ENCODE data around the gene WDFY3.

Gene WDFY3

GRCh38 chr4:84786478-84786877 lies 180.0 kb downstream of the WDFY3 start:
- H3K27ac ChIP-seq (ENCODE audit: insufficient read depth, low read length, poor library complexity, severe bottlenecking), result no peak overlapping the region
- H3K4me1 ChIP-seq (ENCODE audit: control insufficient read depth, insufficient read depth, low read length, poor library complexity, severe bottlenecking), result no peaks in the 10 kb centered on the region
- no peaks in the 10 kb centered on the region for H3K36me3 ChIP-seq (ENCODE audit: control insufficient read depth, insufficient read depth, low read length)
- no peaks in the 10 kb centered on the region for H3K9me3 ChIP-seq (ENCODE audit: control insufficient read depth, low read length)
- no peak for DNase-seq
- no peak overlapping the region for H3K4me3 ChIP-seq (ENCODE audit: insufficient read depth, low read depth, low read length, poor library complexity, severe bottlenecking)
- no peaks in the 10 kb centered on the region for H3K27me3 ChIP-seq (replicated peaks; ENCODE audit: control insufficient read depth, insufficient read depth, low read length, poor library complexity, severe bottlenecking)

GRCh38 chr4:84782517-84782916 lies 184.0 kb downstream of the WDFY3 start:
- Histone ChIP-seq H3K4me1 (ENCODE audit: control insufficient read depth, insufficient read depth, low read length, poor library complexity, severe bottlenecking) (no peaks in the 10 kb centered on the region), H3K27ac (ENCODE audit: insufficient read depth, low read length, poor library complexity, severe bottlenecking) (no peak overlapping the region), H3K36me3 (ENCODE audit: control insufficient read depth, insufficient read depth, low read length) (no peaks in the 10 kb centered on the region), H3K27me3 (replicated peaks; ENCODE audit: control insufficient read depth, insufficient read depth, low read length, poor library complexity, severe bottlenecking) (no peaks in the 10 kb centered on the region), H3K4me3 (ENCODE audit: insufficient read depth, low read depth, low read length, poor library complexity, severe bottlenecking) (no peak overlapping the region), H3K9me3 (ENCODE audit: control insufficient read depth, low read length) (no peaks in the 10 kb centered on the region)
- DNase-seq, result no peak

GRCh38 chr4:84780719-84781118 lies 185.8 kb downstream of the WDFY3 start:
- no peak for DNase-seq
- Histone ChIP-seq H3K4me1 (ENCODE audit: control insufficient read depth, insufficient read depth, low read length, poor library complexity, severe bottlenecking) (no peaks in the 10 kb centered on the region), H3K27ac (ENCODE audit: insufficient read depth, low read length, poor library complexity, severe bottlenecking) (no peak overlapping the region), H3K36me3 (ENCODE audit: control insufficient read depth, insufficient read depth, low read length) (no peaks in the 10 kb centered on the region), H3K27me3 (replicated peaks; ENCODE audit: control insufficient read depth, insufficient read depth, low read length, poor library complexity, severe bottlenecking) (no peaks in the 10 kb centered on the region), H3K9me3 (ENCODE audit: control insufficient read depth, low read length) (no peaks in the 10 kb centered on the region), H3K4me3 (ENCODE audit: insufficient read depth, low read depth, low read length, poor library complexity, severe bottlenecking) (no peak overlapping the region)

GRCh38 chr4:84778041-84778440 lies 188.4 kb downstream of the WDFY3 start:
- no peak for DNase-seq
- H3K4me3 ChIP-seq (ENCODE audit: insufficient read depth, low read depth, low read length, poor library complexity, severe bottlenecking), result no peak overlapping the region
- no peak overlapping the region for H3K27ac ChIP-seq (ENCODE audit: insufficient read depth, low read length, poor library complexity, severe bottlenecking)
- no peaks in the 10 kb centered on the region for H3K4me1 ChIP-seq (ENCODE audit: control insufficient read depth, insufficient read depth, low read length, poor library complexity, severe bottlenecking)
- no peaks in the 10 kb centered on the region for H3K27me3 ChIP-seq (replicated peaks; ENCODE audit: control insufficient read depth, insufficient read depth, low read length, poor library complexity, severe bottlenecking)
- H3K36me3 ChIP-seq (ENCODE audit: control insufficient read depth, insufficient read depth, low read length), result no peaks in the 10 kb centered on the region
- no peaks in the 10 kb centered on the region for H3K9me3 ChIP-seq (ENCODE audit: control insufficient read depth, low read length)

DNA sequence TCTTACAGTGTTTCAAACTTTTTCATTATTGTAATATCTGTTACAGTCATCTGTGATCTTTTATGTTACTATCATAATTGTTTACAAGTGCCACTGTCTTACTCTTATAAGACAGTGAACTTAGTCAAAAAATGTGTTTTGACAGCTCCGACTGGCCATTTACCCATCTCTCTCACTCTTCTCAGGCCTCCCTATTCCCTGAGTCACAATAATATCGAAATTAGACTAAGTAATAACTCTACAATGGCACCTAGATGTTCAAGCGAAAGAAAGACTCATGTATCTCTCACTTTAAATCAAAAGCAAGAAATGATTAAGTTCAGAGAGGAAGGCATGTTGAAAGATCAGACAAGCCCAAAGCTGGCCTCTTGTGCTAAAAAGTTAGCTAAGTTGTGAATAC lies 199.3 kb downstream of the WDFY3 start:
- no peak for DNase-seq
- Histone ChIP-seq H3K27me3 (replicated peaks; ENCODE audit: control insufficient read depth, insufficient read depth, low read length, poor library complexity, severe bottlenecking) (no peaks in the 10 kb centered on the region), H3K36me3 (ENCODE audit: control insufficient read depth, insufficient read depth, low read length) (no peaks in the 10 kb centered on the region), H3K27ac (ENCODE audit: insufficient read depth, low read length, poor library complexity, severe bottlenecking) (no peak overlapping the region), H3K4me1 (ENCODE audit: control insufficient read depth, insufficient read depth, low read length, poor library complexity, severe bottlenecking) (no peaks in the 10 kb centered on the region), H3K9me3 (ENCODE audit: control insufficient read depth, low read length) (no peaks in the 10 kb centered on the region), H3K4me3 (ENCODE audit: insufficient read depth, low read depth, low read length, poor library complexity, severe bottlenecking) (no peak overlapping the region)

DNA sequence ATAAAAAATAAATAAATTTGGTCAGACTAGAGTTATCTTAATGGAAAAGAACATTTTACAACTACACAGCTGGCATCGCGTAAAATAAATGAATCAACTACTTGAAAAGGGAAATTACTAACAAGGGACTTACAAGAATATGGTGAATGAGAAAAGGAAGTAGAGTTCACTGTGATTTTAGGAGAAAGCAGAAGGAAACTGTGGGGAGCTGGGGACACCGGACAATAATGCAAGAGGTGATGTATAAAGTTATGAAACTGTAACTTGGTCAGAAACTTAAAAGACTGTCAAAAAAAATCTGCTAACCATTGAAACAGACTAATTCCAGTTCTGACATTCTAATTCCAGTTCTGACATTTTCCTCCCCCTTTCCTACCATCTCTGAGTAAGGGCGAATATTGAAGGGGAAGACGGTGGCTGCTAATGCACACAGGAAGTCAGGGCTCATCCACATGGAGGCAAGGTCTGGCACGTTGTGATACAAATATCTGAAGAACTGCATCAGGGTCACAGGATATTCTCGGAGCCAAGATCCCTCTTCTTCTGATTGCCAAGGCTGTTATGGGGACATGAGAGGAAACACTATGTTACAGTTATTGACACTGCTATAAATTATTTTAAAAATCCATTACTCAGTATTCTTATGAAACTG lies 213.0 kb downstream of the WDFY3 start:
- Histone ChIP-seq H3K27ac (ENCODE audit: insufficient read depth, low read length, poor library complexity, severe bottlenecking) (no peak overlapping the region), H3K4me3 (ENCODE audit: insufficient read depth, low read depth, low read length, poor library complexity, severe bottlenecking) (no peak overlapping the region), H3K9me3 (ENCODE audit: control insufficient read depth, low read length) (no peaks in the 10 kb centered on the region), H3K36me3 (ENCODE audit: control insufficient read depth, insufficient read depth, low read length) (no peaks in the 10 kb centered on the region), H3K27me3 (replicated peaks; ENCODE audit: control insufficient read depth, insufficient read depth, low read length, poor library complexity, severe bottlenecking) (no peaks in the 10 kb centered on the region), H3K4me1 (ENCODE audit: control insufficient read depth, insufficient read depth, low read length, poor library complexity, severe bottlenecking) (no peaks in the 10 kb centered on the region)
- no peak for DNase-seq

DNA sequence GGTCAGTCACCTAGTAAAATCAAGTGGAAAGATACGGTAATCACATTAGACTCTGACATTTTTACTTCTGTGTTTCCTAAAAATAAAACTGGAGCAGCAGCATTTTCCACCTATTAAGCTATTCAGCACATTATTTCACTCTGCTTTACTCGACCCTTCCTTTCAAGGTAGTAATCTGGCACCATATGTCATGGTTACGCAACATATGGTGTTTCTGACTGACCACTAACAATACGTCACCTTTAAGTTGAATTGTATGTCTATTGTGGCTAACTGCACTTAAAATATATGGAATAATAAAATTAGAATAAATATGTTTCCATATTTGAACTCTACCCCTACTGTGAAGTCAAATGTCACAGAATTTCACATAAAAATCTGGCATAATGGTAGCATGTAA lies 214.8 kb downstream of the WDFY3 start:
- Histone ChIP-seq H3K9me3 (ENCODE audit: control insufficient read depth, low read length) (no peaks in the 10 kb centered on the region), H3K27ac (ENCODE audit: insufficient read depth, low read length, poor library complexity, severe bottlenecking) (no peak overlapping the region), H3K36me3 (ENCODE audit: control insufficient read depth, insufficient read depth, low read length) (no peaks in the 10 kb centered on the region), H3K4me3 (ENCODE audit: insufficient read depth, low read depth, low read length, poor library complexity, severe bottlenecking) (no peak overlapping the region), H3K27me3 (replicated peaks; ENCODE audit: control insufficient read depth, insufficient read depth, low read length, poor library complexity, severe bottlenecking) (no peaks in the 10 kb centered on the region), H3K4me1 (ENCODE audit: control insufficient read depth, insufficient read depth, low read length, poor library complexity, severe bottlenecking) (no peaks in the 10 kb centered on the region)
- DNase-seq, result no peak

- Histone ChIP-seq H3K36me3 (ENCODE audit: control insufficient read depth, insufficient read depth, low read length) (no peaks in the 10 kb centered on the region), H3K4me3 (ENCODE audit: insufficient read depth, low read depth, low read length, poor library complexity, severe bottlenecking) (no peak overlapping the region), H3K9me3 (ENCODE audit: control insufficient read depth, low read length) (no peaks in the 10 kb centered on the region), H3K27me3 (replicated peaks; ENCODE audit: control insufficient read depth, insufficient read depth, low read length, poor library complexity, severe bottlenecking) (no peaks in the 10 kb centered on the region), H3K4me1 (ENCODE audit: control insufficient read depth, insufficient read depth, low read length, poor library complexity, severe bottlenecking) (no peaks in the 10 kb centered on the region), H3K27ac (ENCODE audit: insufficient read depth, low read length, poor library complexity, severe bottlenecking) (no peak overlapping the region)
- DNase-seq, result no peak
Observed at GRCh38 chr4:84750960-84751283, 215.6 kb downstream of the WDFY3 start.

GRCh38 chr4:84750260-84750959 lies 216.1 kb downstream of the WDFY3 start:
- H3K4me1 ChIP-seq (ENCODE audit: control insufficient read depth, insufficient read depth, low read length, poor library complexity, severe bottlenecking), result no peaks in the 10 kb centered on the region
- H3K4me3 ChIP-seq (ENCODE audit: insufficient read depth, low read depth, low read length, poor library complexity, severe bottlenecking), result no peak overlapping the region
- no peaks in the 10 kb centered on the region for H3K27me3 ChIP-seq (replicated peaks; ENCODE audit: control insufficient read depth, insufficient read depth, low read length, poor library complexity, severe bottlenecking)
- no peak overlapping the region for H3K27ac ChIP-seq (ENCODE audit: insufficient read depth, low read length, poor library complexity, severe bottlenecking)
- H3K9me3 ChIP-seq (ENCODE audit: control insufficient read depth, low read length), result no peaks in the 10 kb centered on the region
- no peak for DNase-seq
- H3K36me3 ChIP-seq (ENCODE audit: control insufficient read depth, insufficient read depth, low read length), result no peaks in the 10 kb centered on the region

GRCh38 chr4:84740057-84740456 lies 226.4 kb downstream of the WDFY3 start:
- no peak for DNase-seq
- no peaks in the 10 kb centered on the region for H3K36me3 ChIP-seq (ENCODE audit: control insufficient read depth, insufficient read depth, low read length)
- no peak overlapping the region for H3K27ac ChIP-seq (ENCODE audit: insufficient read depth, low read length, poor library complexity, severe bottlenecking)
- no peaks in the 10 kb centered on the region for H3K4me1 ChIP-seq (ENCODE audit: control insufficient read depth, insufficient read depth, low read length, poor library complexity, severe bottlenecking)
- H3K9me3 ChIP-seq (ENCODE audit: control insufficient read depth, low read length), result no peaks in the 10 kb centered on the region
- H3K27me3 ChIP-seq (replicated peaks; ENCODE audit: control insufficient read depth, insufficient read depth, low read length, poor library complexity, severe bottlenecking), result no peaks in the 10 kb centered on the region
- no peak overlapping the region for H3K4me3 ChIP-seq (ENCODE audit: insufficient read depth, low read depth, low read length, poor library complexity, severe bottlenecking)
